Parathyroid adenoma (tissue), 2 donors: ENCODE data around the gene PIGC.

Experiments used
- H2AFZ ChIP-seq: fragments of 300-600 bp; sonication (generic); one replicate; pipeline ENCODE4 v1.7.0; 2017; ENCODE audit warnings: antibody characterized with exemption, mild to moderate bottlenecking
- H3K27ac ChIP-seq: fragments of 300-600 bp; sonication (generic); one replicate; pipeline ENCODE4 v1.7.0; 2017
- H3K27me3 ChIP-seq: fragments of 300-600 bp; sonication (generic); one replicate; pipeline ENCODE4 v1.7.0; 2017; ENCODE audit warnings: low read length; ENCODE audit not compliant: control insufficient read depth, insufficient read depth
- H3K36me3 ChIP-seq: fragments of 300-600 bp; sonication (generic); one replicate; pipeline ENCODE4 v1.7.0; 2017; ENCODE audit warnings: low read length; ENCODE audit not compliant: control insufficient read depth, insufficient read depth
- H3K4me1 ChIP-seq: fragments of 300-600 bp; sonication (generic); one replicate; pipeline ENCODE4 v1.7.0; 2017; ENCODE audit warnings: control low read depth
- H3K4me2 ChIP-seq: fragments of 300-600 bp; sonication (generic); one replicate; pipeline ENCODE4 v1.7.0; 2017; ENCODE audit warnings: low read length
- H3K4me3 ChIP-seq: fragments of 300-600 bp; sonication (generic); one replicate; pipeline ENCODE4 v1.7.0; 2017; ENCODE audit warnings: low read depth, low read length
- H3K79me2 ChIP-seq: fragments of 300-600 bp; sonication (generic); one replicate; pipeline ENCODE4 v1.7.0; 2017; ENCODE audit warnings: control low read depth
- H3K9ac ChIP-seq: fragments of 300-600 bp; sonication (generic); one replicate; pipeline ENCODE4 v1.7.0; 2017; ENCODE audit warnings: mild to moderate bottlenecking
- H3K9me3 ChIP-seq: fragments of 300-600 bp; sonication (generic); one replicate; pipeline ENCODE4 v1.7.0; 2017; ENCODE audit warnings: low read length; ENCODE audit not compliant: control insufficient read depth
- CTCF ChIP-seq: fragments of 300-600 bp; sonication (generic); IDR thresholded peaks from one replicate; pipeline ENCODE4 v1.7.0; 2017; ENCODE audit warnings: antibody characterized with exemption, mild to moderate bottlenecking
- donor health status: primary hyperparathyroidism.

The PIGC gene

GRCh38 chr1:172405912-172406311, 38.0 kb downstream of the PIGC start:
- H3K27ac ChIP-seq: no peak overlapping the region
- no peaks in the 10 kb centered on the region for H3K4me1 ChIP-seq
- no peak overlapping the region for H3K4me2 ChIP-seq
- TF ChIP-seq CTCF: no peak
- H3K79me2 ChIP-seq: no peaks in the 10 kb centered on the region
- no peak overlapping the region for H3K9ac ChIP-seq
- H3K9me3 ChIP-seq: no peaks in the 10 kb centered on the region
- H3K4me3 ChIP-seq: no peak overlapping the region
- no peaks in the 10 kb centered on the region for H3K36me3 ChIP-seq
- no peaks in the 10 kb centered on the region for H3K27me3 ChIP-seq
- H2AFZ ChIP-seq: no peak overlapping the region

DNA sequence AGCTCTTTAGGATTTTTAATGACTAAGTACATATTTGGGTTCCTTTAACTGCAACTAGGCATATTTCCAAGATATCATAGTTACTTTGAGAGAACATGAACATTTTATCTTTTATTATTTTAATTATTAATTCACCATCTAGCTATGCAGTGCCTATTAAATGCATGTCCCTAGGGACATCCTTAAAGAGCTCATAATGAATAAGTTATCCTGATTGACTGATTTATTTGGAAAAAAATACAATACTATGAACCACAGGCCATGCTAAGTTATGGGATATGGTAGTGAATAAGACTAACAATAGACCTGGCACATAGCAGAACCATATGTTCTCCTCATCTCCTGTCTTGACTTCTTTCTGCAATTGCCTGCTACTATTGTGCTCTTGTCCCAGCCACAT, 39.7 kb downstream of the PIGC start:
- Histone ChIP-seq H2AFZ (no peak overlapping the region), H3K36me3 (no peaks in the 10 kb centered on the region), H3K4me3 (no peak overlapping the region), H3K4me2 (no peak overlapping the region), H3K4me1 (no peaks in the 10 kb centered on the region), H3K27ac (no peak overlapping the region), H3K9me3 (no peaks in the 10 kb centered on the region), H3K79me2 (no peaks in the 10 kb centered on the region), H3K9ac (no peak overlapping the region), H3K27me3 (no peaks in the 10 kb centered on the region)
- TF ChIP-seq CTCF: no peak

DNA sequence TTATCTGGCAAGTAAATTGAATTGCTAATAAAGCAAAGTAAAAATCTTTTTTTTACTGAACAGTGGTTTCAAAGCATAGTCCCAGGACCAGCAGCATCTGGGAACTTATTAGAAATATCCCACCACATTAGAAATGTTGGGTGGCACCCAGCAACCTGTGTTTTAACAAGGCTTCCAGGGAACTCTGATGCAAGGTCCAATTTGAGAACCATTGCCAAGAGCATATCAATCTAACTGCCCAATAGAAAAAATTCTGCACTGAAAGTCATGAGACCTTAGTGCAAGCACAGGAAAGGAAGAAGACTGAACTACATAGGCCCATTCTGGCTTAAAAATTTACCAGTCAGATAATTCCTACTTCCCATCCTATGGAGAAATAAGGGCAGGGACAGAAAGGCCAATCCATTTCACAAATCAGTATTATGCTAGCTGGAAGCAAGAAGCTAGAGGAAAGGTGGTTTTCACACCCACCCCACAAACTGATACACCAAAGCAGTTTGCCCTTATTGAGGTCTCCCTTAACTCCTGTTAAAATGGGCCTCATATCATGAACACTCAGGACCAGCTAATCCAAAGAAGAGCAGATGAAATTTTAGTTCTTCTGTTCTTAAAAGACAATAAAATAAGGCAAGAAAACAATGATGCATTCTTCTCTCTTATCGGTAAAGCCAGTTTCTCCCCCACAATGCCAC, 40.8 kb downstream of the PIGC start:
- no peak overlapping the region for H3K4me3 ChIP-seq
- no peaks in the 10 kb centered on the region for H3K36me3 ChIP-seq
- H3K27ac ChIP-seq: no peak overlapping the region
- no peaks in the 10 kb centered on the region for H3K79me2 ChIP-seq
- no peaks in the 10 kb centered on the region for H3K27me3 ChIP-seq
- no peak for TF ChIP-seq CTCF
- no peaks in the 10 kb centered on the region for H3K9me3 ChIP-seq
- H3K4me1 ChIP-seq: no peaks in the 10 kb centered on the region
- no peak overlapping the region for H2AFZ ChIP-seq
- H3K9ac ChIP-seq: no peak overlapping the region
- no peak overlapping the region for H3K4me2 ChIP-seq

DNA sequence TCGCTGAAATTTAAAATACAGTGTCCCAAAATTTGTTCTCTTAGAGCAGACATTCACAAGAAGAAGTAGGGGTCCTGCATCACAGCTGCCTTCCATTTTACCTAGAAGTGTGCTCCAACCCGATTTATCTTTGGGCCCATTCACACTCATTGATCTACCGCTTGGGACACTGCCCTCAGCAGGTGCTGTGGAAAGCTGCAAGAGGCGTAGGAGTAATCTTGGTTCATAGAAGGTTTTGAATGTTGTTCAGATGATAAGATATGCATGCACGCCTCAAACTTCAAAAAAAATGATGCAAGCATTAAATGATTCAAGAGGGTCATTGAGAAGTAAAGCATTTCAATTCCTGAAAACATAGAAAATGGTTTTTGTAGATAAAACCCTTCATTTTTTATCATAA, 42.0 kb downstream of the PIGC start:
- H3K4me1 ChIP-seq: no peaks in the 10 kb centered on the region
- no peak overlapping the region for H3K9ac ChIP-seq
- no peak overlapping the region for H3K4me3 ChIP-seq
- H2AFZ ChIP-seq: no peak overlapping the region
- no peaks in the 10 kb centered on the region for H3K9me3 ChIP-seq
- TF ChIP-seq CTCF: no peak
- no peaks in the 10 kb centered on the region for H3K27me3 ChIP-seq
- no peak overlapping the region for H3K4me2 ChIP-seq
- no peaks in the 10 kb centered on the region for H3K79me2 ChIP-seq
- no peak overlapping the region for H3K27ac ChIP-seq
- no peaks in the 10 kb centered on the region for H3K36me3 ChIP-seq

GRCh38 chr1:172401477-172401876, 42.4 kb downstream of the PIGC start:
- H3K4me3 ChIP-seq: no peak overlapping the region
- no peaks in the 10 kb centered on the region for H3K79me2 ChIP-seq
- no peak overlapping the region for H2AFZ ChIP-seq
- H3K9ac ChIP-seq: no peak overlapping the region
- no peaks in the 10 kb centered on the region for H3K36me3 ChIP-seq
- H3K27me3 ChIP-seq: no peaks in the 10 kb centered on the region
- no peak overlapping the region for H3K4me2 ChIP-seq
- no peaks in the 10 kb centered on the region for H3K4me1 ChIP-seq
- TF ChIP-seq CTCF: no peak
- no peak overlapping the region for H3K27ac ChIP-seq
- H3K9me3 ChIP-seq: no peaks in the 10 kb centered on the region
